ENCODE measurements around the gene ARID1B.

DNA sequence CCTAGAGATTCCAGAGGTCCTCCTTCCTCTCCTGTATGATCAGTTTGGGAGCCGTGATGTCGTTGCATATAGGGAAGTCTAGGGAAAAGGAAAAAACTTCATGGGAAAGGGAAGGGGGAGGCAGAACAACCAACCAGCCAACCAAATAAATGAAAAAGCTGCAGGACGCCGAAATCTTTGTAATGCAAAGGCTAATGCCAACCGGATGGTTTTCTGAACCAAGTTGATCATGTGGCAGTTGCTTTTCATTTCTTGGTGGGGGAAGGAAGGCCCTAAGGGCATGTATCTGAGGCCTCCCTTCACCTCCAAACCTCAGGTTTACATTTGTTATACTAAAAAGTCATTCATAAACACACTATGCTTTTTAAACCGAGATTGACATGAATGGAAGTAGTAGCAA lies 167.2 kb downstream of the ARID1B start:
- TF ChIP-seq CTCF (IDR thresholded peaks at IDR 0.05), result no peak
- no peak for TF ChIP-seq POLR2A (IDR thresholded peaks at IDR 0.05)
